Hepatocyte (in vitro differentiated cells): Measurements from ENCODE around the gene GAGE10. TPM values are rescaled to one million over a fixed set of nuclear protein-coding genes. Genes with fewer than 3 reads are reported as not detected.

ENCODE experiments used
- DNase-seq: peaks from one replicate; pipeline ENCODE4 v3.0.0-alpha.2; 2016; ENCODE audit warnings: low spot score
- H2AFZ ChIP-seq: fragments of 200-600 bp; sonication (generic); 2 replicates; pipeline ENCODE4 v1.6.0; 2016; ENCODE audit warnings: antibody characterized with exemption, mild to moderate bottlenecking
- H3K27ac ChIP-seq: fragments of 200-600 bp; sonication (generic); 2 replicates; pipeline ENCODE4 v1.5.1; 2016; ENCODE audit warnings: mild to moderate bottlenecking
- H3K27me3 ChIP-seq: fragments of 200-600 bp; sonication (generic); 2 replicates; pipeline ENCODE4 v1.6.1; 2016
- H3K36me3 ChIP-seq: fragments of 200-600 bp; sonication (generic); replicated peaks from 2 replicates; pipeline ENCODE4 v1.5.1; 2016; ENCODE audit warnings: low read depth; ENCODE audit not compliant: insufficient read depth
- H3K4me1 ChIP-seq: fragments of 200-600 bp; sonication (generic); 2 replicates; pipeline ENCODE4 v1.5.1; 2016; ENCODE audit warnings: mild to moderate bottlenecking, moderate library complexity; ENCODE audit not compliant: insufficient read depth
- H3K4me2 ChIP-seq: fragments of 200-600 bp; sonication (generic); 2 replicates; pipeline ENCODE4 v1.6.0; 2016
- H3K4me3 ChIP-seq: fragments of 200-600 bp; sonication (generic); 2 replicates; pipeline ENCODE4 v1.5.1; 2016; ENCODE audit warnings: mild to moderate bottlenecking
- H3K79me2 ChIP-seq: fragments of 200-600 bp; sonication (generic); 2 replicates; pipeline ENCODE4 v1.6.0; 2017; ENCODE audit warnings: mild to moderate bottlenecking
- H3K9me2 ChIP-seq: fragments of 200-600 bp; sonication (generic); replicated peaks from 2 replicates; pipeline ENCODE4 v1.6.0; 2017; ENCODE audit warnings: mild to moderate bottlenecking; ENCODE audit not compliant: insufficient read depth
- H3K9me3 ChIP-seq: fragments of 200-600 bp; sonication (generic); 2 replicates; pipeline ENCODE4 v1.5.1; 2016; ENCODE audit warnings: low read depth, mild to moderate bottlenecking
- H4K20me1 ChIP-seq: fragments of 200-600 bp; sonication (generic); 2 replicates; pipeline ENCODE4 v1.6.0; 2016; ENCODE audit warnings: mild to moderate bottlenecking; ENCODE audit not compliant: insufficient read depth, poor library complexity, severe bottlenecking
- EZH2 ChIP-seq: fragments of 200-600 bp; sonication (generic); IDR thresholded peaks from 2 replicates; pipeline ENCODE4 v1.6.1; 2016; ENCODE audit warnings: antibody characterized with exemption, mild to moderate bottlenecking, borderline replicate concordance
- EZH2phosphoT487 ChIP-seq: fragments of 200-600 bp; sonication (generic); IDR thresholded peaks from one replicate; pipeline ENCODE4 v1.6.1; 2018; ENCODE audit warnings: antibody characterized with exemption, mild to moderate bottlenecking, low read depth, moderate library complexity; ENCODE audit not compliant: unreplicated experiment, severe bottlenecking
- WGBS: methylation state at CpG from one replicate; pipeline ENCODE4 v1.1.6; 2016; ENCODE audit warnings: low lambda C conversion rate; ENCODE audit errors: missing lambda C conversion rate; 5-methylcytosine and 5-hydroxymethylcytosine counted together
- polyA plus RNA-seq: library from polyadenylated mRNA; unstranded; fragments of >200 nt; fragmentation: Nextera tagmentation; extraction: Ambion mirVana; gene quantifications from 2 replicates; pipeline ENCODE4 v1.2.1, GENCODE V29; 2016
- total RNA-seq: library from RNA; depleted of rRNA; stranded (reverse); fragments of >200 nt; gene quantifications from 2 replicates; pipeline ENCODE4 v1.2.3, GENCODE V29; 2014
- TF ChIP-seq, protein P1 (sequence below): fragments of 200-600 bp; sonication (generic); IDR thresholded peaks from 2 replicates; pipeline ENCODE4 v1.5.1; 2016; ENCODE audit warnings: antibody characterized with exemption, mild to moderate bottlenecking; ENCODE audit not compliant: poor library complexity

The GAGE10 gene
- total and polyA plus RNA-seq, 2 experiments from 2014 or later = not detected

DNA sequence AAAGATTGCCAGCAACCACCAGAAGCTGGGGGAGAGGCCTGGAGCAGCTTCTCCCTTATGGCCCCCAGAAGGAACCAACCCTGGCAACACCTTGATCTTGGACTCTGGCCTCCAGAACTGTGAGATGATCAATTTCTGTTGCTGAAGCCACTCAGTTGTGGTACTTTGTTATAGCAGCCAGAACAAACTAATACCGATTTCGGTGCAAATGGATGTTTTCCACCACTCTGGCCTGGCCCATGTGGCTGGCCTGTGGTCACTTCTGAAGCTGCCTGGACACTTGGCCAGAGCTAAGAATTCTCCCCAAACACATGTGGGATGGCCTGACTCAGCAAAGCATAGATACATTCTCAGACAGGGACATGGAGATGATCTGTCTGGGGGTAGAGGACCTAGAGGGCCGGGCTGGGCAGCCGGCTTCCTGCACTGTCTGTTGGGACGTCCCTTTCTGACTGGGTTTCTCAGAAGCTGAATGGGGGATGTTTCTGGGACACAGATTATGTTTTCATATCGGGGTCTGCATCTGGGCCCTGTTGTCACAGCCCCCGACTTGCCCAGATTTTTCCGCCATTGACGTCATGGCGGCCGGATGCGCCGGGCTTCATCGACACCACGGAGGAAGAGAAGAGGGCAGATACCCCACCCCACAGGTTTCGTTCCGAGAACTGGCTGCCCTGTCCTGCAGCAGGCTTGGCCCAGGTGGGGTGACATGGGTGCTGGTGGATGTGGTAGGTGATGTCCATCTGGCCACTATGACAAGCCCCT is 43.0 kb upstream of the GAGE10 start:
- no peaks in the 10 kb centered on the region for H3K9me3 ChIP-seq
- TF ChIP-seq EZH2phosphoT487 (no peak), EZH2 (no peak)
- TF ChIP-seq, protein P1, sequence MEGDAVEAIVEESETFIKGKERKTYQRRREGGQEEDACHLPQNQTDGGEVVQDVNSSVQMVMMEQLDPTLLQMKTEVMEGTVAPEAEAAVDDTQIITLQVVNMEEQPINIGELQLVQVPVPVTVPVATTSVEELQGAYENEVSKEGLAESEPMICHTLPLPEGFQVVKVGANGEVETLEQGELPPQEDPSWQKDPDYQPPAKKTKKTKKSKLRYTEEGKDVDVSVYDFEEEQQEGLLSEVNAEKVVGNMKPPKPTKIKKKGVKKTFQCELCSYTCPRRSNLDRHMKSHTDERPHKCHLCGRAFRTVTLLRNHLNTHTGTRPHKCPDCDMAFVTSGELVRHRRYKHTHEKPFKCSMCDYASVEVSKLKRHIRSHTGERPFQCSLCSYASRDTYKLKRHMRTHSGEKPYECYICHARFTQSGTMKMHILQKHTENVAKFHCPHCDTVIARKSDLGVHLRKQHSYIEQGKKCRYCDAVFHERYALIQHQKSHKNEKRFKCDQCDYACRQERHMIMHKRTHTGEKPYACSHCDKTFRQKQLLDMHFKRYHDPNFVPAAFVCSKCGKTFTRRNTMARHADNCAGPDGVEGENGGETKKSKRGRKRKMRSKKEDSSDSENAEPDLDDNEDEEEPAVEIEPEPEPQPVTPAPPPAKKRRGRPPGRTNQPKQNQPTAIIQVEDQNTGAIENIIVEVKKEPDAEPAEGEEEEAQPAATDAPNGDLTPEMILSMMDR = no peak
- H2AFZ ChIP-seq = no peak overlapping the region
- 92% methylated on average over 17 of the region's 17 CpGs for WGBS
- H3K4me1 ChIP-seq = no peaks in the 10 kb centered on the region
- H3K79me2 ChIP-seq = no peaks in the 10 kb centered on the region
- no peaks in the 10 kb centered on the region for H3K36me3 ChIP-seq
- no peaks in the 10 kb centered on the region for H3K9me2 ChIP-seq
- H4K20me1 ChIP-seq = no peaks in the 10 kb centered on the region
- H3K27ac ChIP-seq = no peak overlapping the region
- no peak for DNase-seq
- no peaks in the 10 kb centered on the region for H3K27me3 ChIP-seq
- H3K4me2 ChIP-seq = no peak overlapping the region
- H3K4me3 ChIP-seq = no peak overlapping the region

DNA sequence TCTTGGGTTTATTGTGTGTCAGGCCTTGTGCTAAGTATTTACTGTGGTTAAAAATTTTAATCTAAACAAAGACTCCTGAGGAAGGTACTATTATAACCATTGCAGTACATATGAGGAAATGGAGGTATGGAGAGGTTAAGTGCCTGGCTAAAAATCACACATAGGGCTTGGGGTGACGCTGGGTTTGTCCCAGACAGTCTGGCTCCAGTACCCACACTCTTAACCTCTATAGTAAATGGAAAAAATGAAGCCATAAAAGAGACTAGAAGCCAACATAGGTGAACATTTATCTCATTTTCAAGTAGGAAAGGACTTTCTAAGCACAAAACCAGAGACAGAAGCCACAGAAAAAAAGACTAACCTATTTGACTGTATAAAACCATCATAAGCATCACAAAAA is 40.8 kb upstream of the GAGE10 start:
- TF ChIP-seq EZH2phosphoT487 (no peak), EZH2 (no peak)
- TF ChIP-seq, protein P1 = no peak
- Histone ChIP-seq H2AFZ (no peak overlapping the region), H3K27ac (no peak overlapping the region), H3K27me3 (no peaks in the 10 kb centered on the region), H3K4me2 (no peak overlapping the region), H3K36me3 (no peaks in the 10 kb centered on the region), H3K9me2 (no peaks in the 10 kb centered on the region), H4K20me1 (no peaks in the 10 kb centered on the region), H3K4me3 (no peak overlapping the region), H3K4me1 (no peaks in the 10 kb centered on the region), H3K79me2 (no peaks in the 10 kb centered on the region), H3K9me3 (no peaks in the 10 kb centered on the region)
- WGBS = 48% methylated on average over 1 of the region's 1 CpG
- no peak for DNase-seq

DNA sequence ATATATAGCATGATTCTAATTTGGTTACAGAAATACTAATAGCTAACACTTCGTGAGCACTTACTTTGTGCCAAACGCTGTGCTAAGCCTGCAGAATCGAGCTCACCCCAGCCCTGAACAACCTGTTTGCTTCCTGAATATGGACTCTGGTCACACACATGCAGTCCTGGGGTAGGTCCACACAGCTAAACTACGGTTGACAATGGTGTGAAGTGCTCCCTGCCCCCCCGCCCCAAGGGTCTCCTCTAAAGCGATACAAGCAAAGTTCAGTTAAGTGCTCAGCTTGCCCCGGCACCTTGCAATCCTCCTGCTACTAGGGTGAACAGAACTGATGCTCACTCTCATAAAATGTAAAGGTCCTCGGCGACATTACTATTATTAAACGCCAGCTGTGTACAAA is 39.8 kb upstream of the GAGE10 start:
- WGBS = 82% methylated on average over 10 of the region's 10 CpGs
- Histone ChIP-seq H3K4me2 (no peak overlapping the region), H3K9me2 (no peaks in the 10 kb centered on the region), H3K36me3 (no peaks in the 10 kb centered on the region), H3K27ac (no peak overlapping the region), H3K27me3 (no peaks in the 10 kb centered on the region), H3K4me3 (no peak overlapping the region), H3K79me2 (no peaks in the 10 kb centered on the region), H4K20me1 (no peaks in the 10 kb centered on the region), H3K4me1 (no peaks in the 10 kb centered on the region), H2AFZ (no peak overlapping the region), H3K9me3 (no peaks in the 10 kb centered on the region)
- no peak for DNase-seq
- no peak for TF ChIP-seq EZH2phosphoT487
- TF ChIP-seq, protein P1 = no peak
- no peak for TF ChIP-seq EZH2

- WGBS = 88% methylated on average over 11 of the region's 11 CpGs
- Histone ChIP-seq H2AFZ (no peak within 1 kb of the TSS), H3K36me3 (no peaks in the 10 kb centered on the region), H3K9me3 (no peaks in the 10 kb centered on the region), H3K9me2 (no peaks in the 10 kb centered on the region), H3K4me3 (no peak within 1 kb of the TSS), H3K79me2 (no peaks in the 10 kb centered on the region), H3K4me1 (no peaks in the 10 kb centered on the region), H4K20me1 (no peaks in the 10 kb centered on the region), H3K27me3 (no peaks in the 10 kb centered on the region), H3K27ac (no peak within 1 kb of the TSS), H3K4me2 (no peak within 1 kb of the TSS)
- DNase-seq = no peak
- TF ChIP-seq, protein P1 = no peak
- TF ChIP-seq EZH2phosphoT487 (no peak), EZH2 (no peak)
Measured at GRCh38 chrX:49264460-49264859, 39.0 kb upstream of the GAGE10 start, which contains the start of gene FOXP3. Gene FOXP3 (minus strand): TSS chrX:49264710. CDS start chrX:49258505, 6,205 bp downstream.
